ENCODE data around the gene ACTR5.

ACTR5 gene

DNA sequence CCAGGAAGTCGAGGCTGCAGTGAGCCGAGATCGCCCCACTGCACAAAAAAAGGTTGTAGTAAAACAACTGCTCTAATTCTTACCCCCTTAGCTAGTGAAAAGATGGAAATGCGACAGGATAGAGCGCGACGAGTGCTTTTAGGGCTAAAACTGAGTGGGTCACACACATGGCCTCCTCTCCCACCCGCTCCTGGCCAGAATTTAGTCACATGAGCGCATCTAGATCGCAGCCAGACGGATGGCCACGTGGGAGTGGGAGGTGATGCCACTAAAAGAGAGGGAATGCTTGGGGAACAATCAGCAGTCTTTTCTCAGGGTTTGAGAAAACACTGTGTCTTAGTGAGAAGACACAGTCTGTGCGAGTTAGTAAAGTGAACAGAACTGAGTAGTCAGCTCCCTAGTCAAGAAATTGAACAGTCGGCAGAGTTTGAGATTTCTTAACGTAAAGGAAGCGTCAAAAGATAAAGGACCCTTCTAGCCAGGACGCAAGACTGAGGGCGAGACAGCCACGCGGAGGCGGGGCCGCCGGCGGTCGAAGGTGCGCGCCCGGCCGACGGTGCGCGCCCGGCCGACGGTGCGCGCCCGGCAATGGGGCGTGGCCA is 664 bp upstream of the ACTR5 start:
- POLR2A ChIA-PET, result no interaction called here
- TF ChIP-seq, protein P1, sequence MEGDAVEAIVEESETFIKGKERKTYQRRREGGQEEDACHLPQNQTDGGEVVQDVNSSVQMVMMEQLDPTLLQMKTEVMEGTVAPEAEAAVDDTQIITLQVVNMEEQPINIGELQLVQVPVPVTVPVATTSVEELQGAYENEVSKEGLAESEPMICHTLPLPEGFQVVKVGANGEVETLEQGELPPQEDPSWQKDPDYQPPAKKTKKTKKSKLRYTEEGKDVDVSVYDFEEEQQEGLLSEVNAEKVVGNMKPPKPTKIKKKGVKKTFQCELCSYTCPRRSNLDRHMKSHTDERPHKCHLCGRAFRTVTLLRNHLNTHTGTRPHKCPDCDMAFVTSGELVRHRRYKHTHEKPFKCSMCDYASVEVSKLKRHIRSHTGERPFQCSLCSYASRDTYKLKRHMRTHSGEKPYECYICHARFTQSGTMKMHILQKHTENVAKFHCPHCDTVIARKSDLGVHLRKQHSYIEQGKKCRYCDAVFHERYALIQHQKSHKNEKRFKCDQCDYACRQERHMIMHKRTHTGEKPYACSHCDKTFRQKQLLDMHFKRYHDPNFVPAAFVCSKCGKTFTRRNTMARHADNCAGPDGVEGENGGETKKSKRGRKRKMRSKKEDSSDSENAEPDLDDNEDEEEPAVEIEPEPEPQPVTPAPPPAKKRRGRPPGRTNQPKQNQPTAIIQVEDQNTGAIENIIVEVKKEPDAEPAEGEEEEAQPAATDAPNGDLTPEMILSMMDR (IDR thresholded peaks at IDR 0.05; ENCODE audit: insufficient read depth, low read length, missing control alignments), result no peak
- CTCF ChIA-PET, result interaction anchor here (0.8 to 2.3 kb wide), 3 partner anchors 15 to 100 kb away, joined by 4 to 14 read pairs (median 8); no protein-coding TSS in a partner anchor
- peak overlapping the region; percentile 44 for H3K4me3 ChIP-seq (ENCODE audit: low read depth, low read length)
- DNase-seq (ENCODE audit: low read depth, low spot score), result no peak

DNA sequence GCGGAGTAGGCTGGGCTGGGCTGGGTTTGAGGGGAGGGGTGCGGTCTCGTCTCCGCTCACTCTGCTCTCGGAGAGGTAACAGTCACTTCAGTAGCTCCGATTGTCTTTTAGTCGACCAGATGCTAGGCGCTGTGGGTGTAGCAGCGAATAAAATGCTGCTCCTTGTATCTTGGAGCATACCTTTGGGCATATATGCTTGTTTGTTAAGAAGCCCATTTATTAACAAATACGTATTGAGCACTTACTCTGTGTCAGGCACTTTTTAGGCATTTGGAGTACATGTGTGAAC is 545 bp downstream of the ACTR5 start:
- CTCF ChIA-PET, result interaction anchor here (1.0 to 12.3 kb wide), 7 partner anchors 16 to 301 kb away, joined by 3 to 164 read pairs (median 5); no protein-coding TSS in a partner anchor
- POLR2A ChIA-PET, result no interaction called here
- TF ChIP-seq, protein P1 (IDR thresholded peaks at IDR 0.05; ENCODE audit: insufficient read depth, low read length, missing control alignments), result no peak
- no peak for DNase-seq (ENCODE audit: low read depth, low spot score)
- peak overlapping the region; percentile 94 for H3K4me3 ChIP-seq (ENCODE audit: low read depth, low read length)

DNA sequence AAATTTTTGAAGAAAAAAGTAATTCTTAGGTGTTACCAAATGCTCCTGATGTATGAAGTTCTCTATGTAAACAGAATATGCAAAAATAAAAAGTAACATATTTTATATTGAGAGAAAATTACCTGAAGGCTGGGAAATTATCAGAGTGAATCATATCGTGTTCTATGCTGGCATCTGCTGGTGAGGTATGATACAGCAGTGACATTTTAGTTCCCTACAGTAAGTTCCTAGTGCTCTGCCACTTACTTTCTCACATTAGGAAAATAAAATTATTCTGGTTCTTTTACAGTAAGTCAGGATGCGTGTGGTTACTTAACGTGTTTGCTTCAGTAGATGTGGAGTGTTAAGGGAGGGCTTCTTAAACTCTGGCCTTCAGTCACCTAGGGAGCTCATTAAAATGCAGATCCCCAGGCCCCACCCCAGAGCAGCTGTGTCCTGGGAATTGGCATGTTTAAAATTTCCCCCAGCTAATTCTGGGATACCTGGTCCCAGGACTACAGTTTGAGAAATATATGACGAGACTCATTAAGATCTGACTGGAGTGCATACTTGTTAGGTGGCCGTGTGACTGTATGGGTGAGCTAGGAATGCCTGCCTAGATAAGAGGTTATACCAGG is 3.2 kb downstream of the ACTR5 start:
- TF ChIP-seq, protein P1 (IDR thresholded peaks at IDR 0.05; ENCODE audit: insufficient read depth, low read length, missing control alignments), result peak; percentile 47
- DNase-seq (ENCODE audit: low read depth, low spot score), result no peak
- POLR2A ChIA-PET, result no interaction called here
- CTCF ChIA-PET, result interaction anchor here (0.7 to 12.3 kb wide), 18 partner anchors 9 to 298 kb away, joined by 3 to 164 read pairs (median 6); partner anchors contain the start of gene SLC32A1
- no peak overlapping the region for H3K4me3 ChIP-seq (ENCODE audit: low read depth, low read length)

DNA sequence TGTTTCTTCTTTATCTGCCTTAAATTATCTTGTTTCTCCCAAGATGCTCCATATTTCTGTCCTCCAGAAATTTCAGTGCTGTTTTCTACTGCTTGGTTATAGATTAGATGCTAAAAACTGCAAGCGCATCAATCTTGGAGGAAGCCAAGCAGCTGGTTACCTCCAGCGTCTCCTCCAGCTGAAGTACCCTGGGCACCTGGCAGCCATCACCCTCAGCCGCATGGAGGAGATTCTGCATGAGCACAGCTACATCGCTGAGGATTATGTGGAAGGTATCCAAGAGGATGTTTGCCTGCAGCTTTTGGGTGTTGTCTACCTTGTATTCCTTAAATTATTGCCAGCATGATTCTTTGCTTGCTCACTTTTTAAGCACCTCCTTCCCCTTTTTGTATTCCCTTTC is 3.8 kb downstream of the ACTR5 start:
- POLR2A ChIA-PET, result no interaction called here
- TF ChIP-seq, protein P1 (IDR thresholded peaks at IDR 0.05; ENCODE audit: insufficient read depth, low read length, missing control alignments), result no peak
- CTCF ChIA-PET, result interaction anchor here (0.7 to 12.3 kb wide), 19 partner anchors 8 to 1062 kb away, joined by 3 to 164 read pairs (median 5); partner anchors contain the start of gene SLC32A1
- no peak for DNase-seq (ENCODE audit: low read depth, low spot score)
- no peak overlapping the region for H3K4me3 ChIP-seq (ENCODE audit: low read depth, low read length)

DNA sequence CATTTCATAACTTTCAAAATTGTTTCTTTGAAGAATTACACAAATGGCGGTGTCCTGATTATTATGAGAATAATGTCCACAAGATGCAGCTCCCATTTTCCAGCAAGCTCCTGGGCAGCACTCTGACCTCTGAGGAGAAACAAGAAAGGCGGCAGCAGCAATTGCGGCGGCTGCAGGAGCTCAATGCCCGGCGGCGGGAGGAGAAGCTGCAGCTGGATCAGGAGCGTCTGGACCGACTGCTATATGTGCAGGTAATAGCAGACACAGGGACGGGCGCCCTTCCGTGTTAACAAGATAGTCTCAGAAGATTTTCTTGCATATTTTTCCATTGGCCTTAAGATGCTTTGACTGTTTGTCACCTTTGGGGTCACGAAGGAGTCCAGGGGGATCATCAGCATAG is 6.7 kb downstream of the ACTR5 start:
- H3K4me3 ChIP-seq (ENCODE audit: low read depth, low read length), result no peak overlapping the region
- no peak for DNase-seq (ENCODE audit: low read depth, low spot score)
- TF ChIP-seq, protein P1 (IDR thresholded peaks at IDR 0.05; ENCODE audit: insufficient read depth, low read length, missing control alignments), result no peak
- POLR2A ChIA-PET, result no interaction called here
- CTCF ChIA-PET, result interaction anchor here (0.8 to 12.3 kb wide), 2 partner anchors 106 to 111 kb away, joined by 3 to 164 read pairs; no protein-coding TSS in a partner anchor

DNA sequence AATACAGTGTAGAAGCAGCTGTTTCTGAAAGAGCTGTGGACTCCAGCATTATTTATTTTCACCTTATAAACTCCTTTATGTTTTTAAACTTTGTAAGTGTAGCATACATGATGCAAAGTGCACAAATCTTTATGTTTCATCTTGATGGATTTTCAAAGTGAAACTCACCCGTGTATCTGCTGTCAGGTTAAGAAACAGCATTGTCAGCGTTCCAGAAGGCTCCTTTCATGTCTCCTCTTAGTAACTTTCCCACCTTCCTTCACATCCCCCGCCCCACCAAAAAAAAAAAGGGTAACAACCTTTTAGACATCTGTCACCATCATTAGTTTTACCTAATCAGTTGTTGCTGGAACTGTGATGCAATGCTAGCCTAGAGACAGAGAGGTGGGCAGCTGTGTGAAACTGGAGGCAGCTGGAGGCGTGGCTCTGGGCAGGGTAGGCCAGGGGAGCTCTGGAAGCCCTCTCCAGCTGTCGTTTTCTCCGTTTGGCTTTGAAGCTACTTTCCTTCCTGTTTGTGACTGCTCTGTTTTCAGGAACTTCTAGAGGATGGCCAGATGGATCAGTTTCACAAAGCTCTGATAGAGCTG is 7.2 kb downstream of the ACTR5 start:
- H3K4me3 ChIP-seq (ENCODE audit: low read depth, low read length), result no peak overlapping the region
- ChIA-PET CTCF (interaction anchor here (0.8 to 12.3 kb wide), 2 partner anchors 107 to 112 kb away, joined by 3 to 164 read pairs; no protein-coding TSS in a partner anchor), POLR2A (no interaction called here)
- TF ChIP-seq, protein P1 (IDR thresholded peaks at IDR 0.05; ENCODE audit: insufficient read depth, low read length, missing control alignments), result no peak
- DNase-seq (ENCODE audit: low read depth, low spot score), result no peak

All from AG04449 (cell line).